Pancreas (tissue), 10 donors: Measurements from ENCODE around the gene RBM25. TPM values are rescaled to one million over a fixed set of nuclear protein-coding genes. Genes with fewer than 3 reads are reported as not detected.

Source experiments
- ATAC-seq, 4 donors: fragments of 200-7000 bp; cut with Tn5 transposase; one replicate each; pipeline versions ENCODE4 v1.8.0 to v1.9.1; 2020; ENCODE audit warnings: mild to moderate bottlenecking in 4 of 4, moderate library complexity in 4 of 4
- DNase-seq, 6 donors: peaks; one replicate each; pipeline ENCODE4 v3.0.0-alpha.2; 2020
- FAIRE-seq: peaks from 2 replicates; lab custom pipeline; 2012; peaks lifted over from hg19 to GRCh38; lab: Jason Lieb, UNC
- H3K27ac ChIP-seq, 4 donors: fragments of 200-600 bp; sonication (generic); 1 replicate in 3 of 4; 2 replicates in 1 of 4; pipeline versions ENCODE4 v1.5.0 to v1.8.0; 2020
- H3K27me3 ChIP-seq, 4 donors: fragments of 200-600 bp; one replicate each; pipeline ENCODE4 v1.8.0; 2021
- H3K36me3 ChIP-seq, 3 donors: fragments of 200-600 bp; sonication (generic) in 1 of 3; one replicate each; pipeline versions ENCODE4 v1.5.0 to v1.8.0; 2020 to 2021
- H3K4me1 ChIP-seq, 3 donors: fragments of 200-600 bp; one replicate each; pipeline ENCODE4 v1.8.0; 2021
- H3K4me3 ChIP-seq, 4 donors: fragments of 200-600 bp; sonication (generic) in 2 of 4; one replicate each; pipeline versions ENCODE4 v1.5.0 to v1.8.0; 2020 to 2021
- H3K9me3 ChIP-seq, 4 donors: fragments of 200-600 bp; one replicate each; pipeline ENCODE4 v1.8.0; 2021
- CTCF ChIP-seq, 4 donors: fragments of 200-600 bp; sonication (generic) in 3 of 4; IDR thresholded peaks; one replicate each; pipeline versions ENCODE4 v1.5.0 to v1.8.0; 2021; ENCODE audit warnings: antibody characterized with exemption in 4 of 4
- WGBS, 2 donors: extraction: QIAGEN DNeasy Blood & Tissue Kit; methylation state at CpG; one replicate each; pipeline ENCODE4 v1.1.7; 2013; 5-methylcytosine and 5-hydroxymethylcytosine counted together
- intact Hi-C, 3 donors: fragments of 100-400 bp; cut with DNase I; formaldehyde crosslinking; loops; one replicate each; pipeline versions ENCODE4 v1.11.1 to v1.14.2; 2022
- polyA plus RNA-seq, 2 donors: library from polyadenylated mRNA; stranded (reverse); fragments of 200-250 nt; gene quantifications; one replicate each; pipeline ENCODE4 v1.2.3, GENCODE V29; 2013
- total RNA-seq, 6 donors: library from RNA; stranded (reverse); fragmentation: NEBNext Ultra II Directional in 4 of 6; extraction: Animal tissue kit (Norgen Biotek cat#: 25700) in 4 of 6; gene quantifications; one replicate each; pipeline versions ENCODE4 v1.2.1 to v1.2.4, GENCODE V29; 2021 to 2023
- donor health status: healthy with polysubstance abuse.
- donor health status: DM: no; HTN: no; CAD: no; lungs with moderate emphysema.
- donor health status: DM: no; HTN: no; CAD: no.
- donor health status: control.
- donor health status: control.
- donor health status: Bipolar disorder and iron deficiency.
- donor health status: DM: yes; HTN: yes; CAD: no.
- donor health status: DM: no; HTN: no; CAD: no.
- donor health status: DM: no; HTN: no; CAD: no.
- donor health status: DM: yes; HTN: yes; CAD: no.

The RBM25 gene
- total and polyA plus RNA-seq, 8 donors: 22.7 to 62.8 (median 33.1) TPM

GRCh38 chr14:73100334-73100733, 42.0 kb downstream of the RBM25 start:
- no peak for TF ChIP-seq CTCF (IDR thresholded peaks at IDR 0.05)
- intact Hi-C loops: no loop called here
- Histone ChIP-seq H3K36me3 (peaks cover 0 to 46% (median 7%) of the 10 kb centered on the region in 3 donors), H3K4me3 (no peak overlapping the region), H3K4me1 (no peaks in the 10 kb centered on the region), H3K27ac (no peak overlapping the region), H3K9me3 (no peaks in the 10 kb centered on the region), H3K27me3 (no peaks in the 10 kb centered on the region)
- ATAC-seq (no peak), DNase-seq (no peak), FAIRE-seq (no peak)
- 82 to 86% methylated on average over 4 of the region's 4 CpGs for WGBS, 2 donors

DNA sequence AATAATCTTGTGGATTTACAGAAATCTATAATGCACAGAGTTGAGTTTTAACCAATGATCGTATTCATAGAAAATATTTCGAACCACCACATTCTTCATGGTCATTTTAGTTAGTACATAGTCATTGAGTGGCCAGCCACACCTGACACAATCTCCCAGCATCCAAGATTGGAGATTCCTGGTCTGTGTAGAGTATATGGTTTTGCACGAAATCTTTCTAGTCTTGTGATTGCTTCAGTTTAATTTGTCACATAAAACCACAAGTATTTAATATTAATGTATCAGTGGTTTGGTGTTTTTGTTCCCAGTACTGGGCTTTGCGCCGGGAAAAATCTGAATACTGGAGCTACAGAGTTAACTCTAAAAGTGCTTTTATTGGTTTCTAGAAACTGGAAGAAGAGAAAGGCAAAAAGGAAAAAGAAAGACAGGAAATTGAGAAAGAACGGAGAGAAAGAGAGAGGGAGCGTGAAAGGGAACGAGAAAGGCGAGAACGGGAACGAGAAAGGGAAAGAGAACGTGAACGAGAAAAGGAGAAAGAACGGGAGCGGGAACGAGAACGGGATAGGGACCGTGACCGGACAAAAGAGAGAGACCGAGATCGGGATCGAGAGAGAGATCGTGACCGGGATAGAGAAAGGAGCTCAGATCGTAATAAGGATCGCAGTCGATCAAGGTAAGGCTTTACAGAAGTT, 44.6 kb downstream of the RBM25 start:
- FAIRE-seq (no peak), ATAC-seq (no peak), DNase-seq (no peak)
- intact Hi-C loops: no loop called here
- Histone ChIP-seq H3K27ac (no peak overlapping the region), H3K36me3 (peaks cover 0 to 56% (median 8%) of the 10 kb centered on the region in 3 donors), H3K4me1 (no peaks in the 10 kb centered on the region), H3K4me3 (no peak overlapping the region), H3K9me3 (no peaks in the 10 kb centered on the region), H3K27me3 (no peaks in the 10 kb centered on the region)
- 97% methylated on average over 27 of the region's 27 CpGs for WGBS, 2 donors
- TF ChIP-seq CTCF (IDR thresholded peaks at IDR 0.05): no peak

DNA sequence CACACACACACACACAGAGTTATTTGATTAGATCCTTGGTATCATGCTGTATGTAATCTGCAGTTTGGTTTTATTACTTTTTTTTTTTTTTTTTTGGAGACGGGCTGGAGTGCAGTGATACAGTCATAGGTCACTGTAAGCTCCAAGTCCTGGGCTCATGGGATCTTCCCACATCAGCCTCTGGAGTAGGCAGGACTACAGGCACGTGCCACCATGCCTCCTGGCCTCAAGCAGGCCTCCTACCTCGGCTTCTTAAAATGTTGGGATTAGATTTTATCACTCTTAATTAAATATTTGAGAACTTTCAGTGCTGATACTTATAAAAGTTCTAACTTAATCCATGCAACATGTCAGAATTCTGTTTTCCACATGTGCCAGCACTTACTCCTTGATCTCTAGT, 46.7 kb downstream of the RBM25 start:
- H3K4me1 ChIP-seq: no peaks in the 10 kb centered on the region
- ATAC-seq (no peak), DNase-seq (no peak), FAIRE-seq (no peak)
- no peak for TF ChIP-seq CTCF (IDR thresholded peaks at IDR 0.05)
- peaks cover 0 to 73% (median 26%) of the 10 kb centered on the region in 3 donors for H3K36me3 ChIP-seq
- H3K27me3 ChIP-seq: no peaks in the 10 kb centered on the region
- intact Hi-C loops: no loop called here
- H3K27ac ChIP-seq: no peak overlapping the region
- no peaks in the 10 kb centered on the region for H3K9me3 ChIP-seq
- WGBS, 2 donors: 49 to 56% methylated on average over 3 of the region's 3 CpGs
- no peak overlapping the region for H3K4me3 ChIP-seq

GRCh38 chr14:73105727-73106126, 47.4 kb downstream of the RBM25 start:
- Histone ChIP-seq H3K9me3 (no peaks in the 10 kb centered on the region), H3K27me3 (no peaks in the 10 kb centered on the region), H3K4me3 (no peak overlapping the region), H3K27ac (no peak overlapping the region), H3K4me1 (no peaks in the 10 kb centered on the region), H3K36me3 (peaks cover 0 to 77% (median 33%) of the 10 kb centered on the region in 3 donors)
- WGBS, 2 donors: 96 to 97% methylated on average over 16 of the region's 16 CpGs
- no peak for ATAC-seq
- TF ChIP-seq CTCF (IDR thresholded peaks at IDR 0.05): no peak
- FAIRE-seq: no peak
- intact Hi-C loops: no loop called here
- DNase-seq: no peak

DNA sequence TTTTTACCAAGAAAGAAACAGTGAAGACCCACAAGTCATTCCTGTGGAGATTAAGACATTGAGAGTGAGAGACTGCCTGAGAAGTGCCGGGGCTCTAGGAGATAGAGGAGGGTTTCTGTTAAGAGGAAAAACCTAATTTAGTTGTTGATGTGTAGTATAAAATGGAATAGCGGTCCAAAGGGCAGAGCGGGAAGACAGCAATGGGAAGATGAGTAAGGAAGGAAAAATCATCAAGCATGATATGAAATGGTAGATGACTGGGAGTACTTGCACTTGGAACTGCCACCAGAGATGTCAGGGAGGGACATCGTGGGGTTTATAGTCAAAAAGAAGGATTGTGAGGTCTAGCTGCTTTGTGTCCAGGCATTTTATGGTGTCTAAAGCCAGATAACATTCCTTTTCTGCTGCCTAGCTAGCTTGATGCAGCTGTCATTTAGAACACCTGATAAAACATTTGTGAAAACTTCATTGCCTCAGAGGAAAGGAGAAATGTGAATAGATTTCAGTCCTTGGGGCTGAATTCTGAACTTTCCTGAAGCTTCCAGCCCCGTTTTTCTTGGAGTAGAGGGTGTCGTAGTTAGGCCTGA, 57.8 kb downstream of the RBM25 start:
- H3K4me3 ChIP-seq: no peak overlapping the region
- no peak overlapping the region for H3K27ac ChIP-seq
- H3K27me3 ChIP-seq: no peaks in the 10 kb centered on the region
- ATAC-seq (no peak), FAIRE-seq (no peak), DNase-seq (no peak)
- WGBS, 2 donors: 92 to 94% methylated on average over 6 of the region's 6 CpGs
- peaks cover 4 to 65% (median 35%) of the 10 kb centered on the region in 3 donors for H3K36me3 ChIP-seq
- intact Hi-C loops: no loop called here
- no peaks in the 10 kb centered on the region for H3K4me1 ChIP-seq
- no peaks in the 10 kb centered on the region for H3K9me3 ChIP-seq
- TF ChIP-seq CTCF (IDR thresholded peaks at IDR 0.05): no peak
